ENCODE measurements around the gene OSBP2.
A peak's percentile ranks its signal among the peaks of the same experiment; 100 is the strongest.

Gene OSBP2

DNA sequence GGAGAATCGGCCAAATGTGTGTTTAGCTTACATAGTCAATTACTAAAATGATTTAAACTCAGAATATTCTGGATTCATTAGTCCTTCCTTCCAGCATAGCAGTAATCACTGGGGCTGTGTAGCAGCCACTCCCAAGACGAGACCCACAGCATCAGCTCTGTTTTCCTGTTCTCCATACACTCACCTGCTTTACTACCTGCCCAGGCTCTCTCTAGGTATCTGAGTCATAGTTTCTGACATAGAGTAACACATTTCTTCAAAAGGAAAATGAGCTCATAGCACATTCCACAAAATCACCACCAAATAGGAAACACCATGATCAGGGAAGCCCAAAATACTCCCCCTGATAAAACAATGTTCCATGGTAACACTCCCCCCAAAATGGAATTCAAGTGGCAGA, 251.0 kb downstream of the OSBP2 start:
- FAIRE-seq (no peak), DNase-seq (ENCODE audit: insufficient read length, low spot score) (no peak)
- TF ChIP-seq, protein P1, sequence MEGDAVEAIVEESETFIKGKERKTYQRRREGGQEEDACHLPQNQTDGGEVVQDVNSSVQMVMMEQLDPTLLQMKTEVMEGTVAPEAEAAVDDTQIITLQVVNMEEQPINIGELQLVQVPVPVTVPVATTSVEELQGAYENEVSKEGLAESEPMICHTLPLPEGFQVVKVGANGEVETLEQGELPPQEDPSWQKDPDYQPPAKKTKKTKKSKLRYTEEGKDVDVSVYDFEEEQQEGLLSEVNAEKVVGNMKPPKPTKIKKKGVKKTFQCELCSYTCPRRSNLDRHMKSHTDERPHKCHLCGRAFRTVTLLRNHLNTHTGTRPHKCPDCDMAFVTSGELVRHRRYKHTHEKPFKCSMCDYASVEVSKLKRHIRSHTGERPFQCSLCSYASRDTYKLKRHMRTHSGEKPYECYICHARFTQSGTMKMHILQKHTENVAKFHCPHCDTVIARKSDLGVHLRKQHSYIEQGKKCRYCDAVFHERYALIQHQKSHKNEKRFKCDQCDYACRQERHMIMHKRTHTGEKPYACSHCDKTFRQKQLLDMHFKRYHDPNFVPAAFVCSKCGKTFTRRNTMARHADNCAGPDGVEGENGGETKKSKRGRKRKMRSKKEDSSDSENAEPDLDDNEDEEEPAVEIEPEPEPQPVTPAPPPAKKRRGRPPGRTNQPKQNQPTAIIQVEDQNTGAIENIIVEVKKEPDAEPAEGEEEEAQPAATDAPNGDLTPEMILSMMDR (IDR thresholded peaks at IDR 0.05; ENCODE audit: insufficient read depth, missing control alignments), result no peak

- TF ChIP-seq, protein P1 (IDR thresholded peaks at IDR 0.05; ENCODE audit: insufficient read depth, missing control alignments), result no peak
- no peak for FAIRE-seq
- no peak for DNase-seq (ENCODE audit: insufficient read length, low spot score)
Measured at GRCh38 chr22:30946354-30946753, 251.7 kb downstream of the OSBP2 start.

DNA sequence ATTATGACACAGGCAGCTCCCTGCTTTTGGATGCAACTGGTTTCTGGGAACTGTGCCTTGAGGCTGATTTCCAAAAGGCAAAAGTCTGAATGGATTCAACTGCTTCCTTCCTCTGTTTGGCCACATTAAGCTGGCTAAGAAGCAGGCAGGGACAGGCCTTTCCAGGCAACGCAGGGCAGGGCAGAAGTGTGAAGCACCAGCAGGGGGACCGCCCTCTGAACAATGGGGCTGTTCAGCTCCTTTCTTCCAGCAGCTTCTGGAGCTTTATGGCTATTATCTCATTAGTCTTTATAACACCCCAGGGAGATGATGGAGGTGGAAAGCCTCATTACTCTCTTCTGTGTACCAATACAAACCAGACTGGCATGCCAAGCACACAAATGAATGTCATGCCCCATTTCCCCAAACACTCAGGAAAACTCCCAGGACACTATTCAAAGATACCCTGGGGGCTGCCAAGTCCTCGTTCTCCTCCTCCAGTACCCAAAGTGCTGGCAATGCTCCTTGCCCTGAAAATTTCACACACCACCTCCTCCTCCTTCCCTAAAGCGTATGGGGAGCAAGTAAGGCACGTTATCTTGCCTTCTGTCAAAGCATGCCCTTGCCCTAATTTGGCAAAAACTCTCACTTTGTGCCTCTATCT, 252.6 kb downstream of the OSBP2 start:
- DNase-seq (ENCODE audit: insufficient read length, low spot score), result no peak
- no peak for FAIRE-seq
- TF ChIP-seq, protein P1 (IDR thresholded peaks at IDR 0.05; ENCODE audit: insufficient read depth, missing control alignments), result peak; percentile 43

- TF ChIP-seq, protein P1 (IDR thresholded peaks at IDR 0.05; ENCODE audit: insufficient read depth, missing control alignments), result peak; percentile 48
- FAIRE-seq (no peak), DNase-seq (ENCODE audit: insufficient read length, low spot score) (no peak)
Measured at GRCh38 chr22:30947816-30948454, 253.3 kb downstream of the OSBP2 start.

DNA sequence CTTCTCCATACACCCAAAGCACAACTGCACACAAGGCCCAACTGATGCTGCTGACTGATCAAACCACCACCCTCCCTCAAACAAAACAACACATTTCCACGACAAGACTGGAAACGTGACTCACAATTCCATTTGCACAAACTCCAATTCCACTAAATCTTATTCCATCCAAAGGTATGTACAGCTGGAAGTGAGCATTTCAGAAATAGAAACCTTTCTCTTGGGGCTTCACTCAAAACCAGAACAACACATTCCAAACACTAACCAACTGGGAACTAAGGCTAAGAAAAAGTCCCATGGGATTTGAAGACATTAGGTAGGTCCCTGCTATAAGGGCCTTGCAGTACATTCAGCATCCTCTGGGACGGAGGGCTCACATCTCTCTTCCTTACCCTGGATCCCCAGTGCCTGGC, 254.3 kb downstream of the OSBP2 start:
- no peak for DNase-seq (ENCODE audit: insufficient read length, low spot score)
- no peak for FAIRE-seq
- TF ChIP-seq, protein P1 (IDR thresholded peaks at IDR 0.05; ENCODE audit: insufficient read depth, missing control alignments), result no peak

- FAIRE-seq (no peak), DNase-seq (ENCODE audit: insufficient read length, low spot score) (no peak)
- TF ChIP-seq, protein P1 (IDR thresholded peaks at IDR 0.05; ENCODE audit: insufficient read depth, missing control alignments), result no peak
Measured at GRCh38 chr22:30949934-30950660, 255.4 kb downstream of the OSBP2 start.
